Measurements from ENCODE around the gene TEX19.

The TEX19 gene, protein sequence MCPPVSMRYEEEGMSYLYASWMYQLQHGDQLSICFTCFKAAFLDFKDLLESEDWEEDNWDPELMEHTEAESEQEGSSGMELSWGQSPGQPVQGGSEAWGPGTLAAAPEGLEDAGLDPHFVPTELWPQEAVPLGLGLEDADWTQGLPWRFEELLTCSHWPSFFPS

DNA sequence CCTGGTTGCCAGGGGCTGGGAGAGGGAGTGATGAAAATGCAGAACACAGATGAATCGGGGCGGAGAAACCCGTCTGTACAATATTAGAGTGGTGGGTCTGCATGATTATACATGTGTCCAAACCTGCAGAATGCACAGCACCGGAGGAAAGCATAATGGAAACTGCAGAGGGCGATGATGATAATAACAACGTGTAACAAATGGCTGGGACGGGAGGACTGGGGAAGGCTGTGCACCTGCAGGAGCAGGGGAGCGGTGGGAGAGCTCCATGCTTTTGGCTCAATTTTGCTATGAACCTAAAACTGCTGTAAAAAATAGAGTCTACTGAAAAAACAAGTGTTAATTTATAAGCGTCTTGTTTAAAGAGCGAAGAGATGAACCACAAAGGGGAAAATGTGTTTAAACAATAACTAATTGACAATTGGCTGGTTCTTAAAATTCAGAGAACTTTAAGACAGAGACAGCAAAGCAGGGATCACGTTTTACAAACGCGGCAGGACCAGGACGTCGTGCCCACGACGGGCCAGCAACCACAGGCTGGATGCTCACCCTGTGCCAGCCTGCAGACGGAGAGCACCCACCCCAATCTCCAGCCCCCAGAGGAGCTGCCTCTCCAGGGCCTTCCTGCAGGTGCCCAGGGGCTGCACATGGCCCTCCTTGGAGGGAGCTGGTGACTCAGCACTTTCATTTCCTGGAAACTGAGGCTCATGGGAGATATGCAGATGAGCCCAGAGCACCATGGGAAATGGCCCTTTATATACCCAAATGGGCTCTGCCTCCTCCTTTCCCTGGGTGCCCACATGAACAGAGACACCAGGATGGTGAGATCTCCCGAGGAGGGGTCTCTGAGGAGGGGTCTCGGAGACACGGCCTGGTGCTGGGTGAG, at the start of gene TEX19:
Gene TEX19, plus strand, starts transcription at position 783 of the 886 bp plus-strand sequence. CDS start 2,904 bp downstream, outside the sequence.
- Histone ChIP-seq H3K4me3 (ENCODE audit: low read depth, low read length) (no peak within 1 kb of the TSS), H3K9ac (ENCODE audit: low read depth, low read length) (no peak within 1 kb of the TSS), H3K4me1 (ENCODE audit: control insufficient read depth, insufficient read depth, low read length) (no peaks in the 10 kb centered on the region), H3K9me3 (ENCODE audit: control insufficient read depth, insufficient read depth, low read length) (no peaks in the 10 kb centered on the region), H3K36me3 (ENCODE audit: control insufficient read depth, insufficient read depth, low read length) (no peaks in the 10 kb centered on the region), H3K27me3 (ENCODE audit: control insufficient read depth, insufficient read depth, low read length) (peaks cover 3% of the 10 kb centered on the region)

DNA sequence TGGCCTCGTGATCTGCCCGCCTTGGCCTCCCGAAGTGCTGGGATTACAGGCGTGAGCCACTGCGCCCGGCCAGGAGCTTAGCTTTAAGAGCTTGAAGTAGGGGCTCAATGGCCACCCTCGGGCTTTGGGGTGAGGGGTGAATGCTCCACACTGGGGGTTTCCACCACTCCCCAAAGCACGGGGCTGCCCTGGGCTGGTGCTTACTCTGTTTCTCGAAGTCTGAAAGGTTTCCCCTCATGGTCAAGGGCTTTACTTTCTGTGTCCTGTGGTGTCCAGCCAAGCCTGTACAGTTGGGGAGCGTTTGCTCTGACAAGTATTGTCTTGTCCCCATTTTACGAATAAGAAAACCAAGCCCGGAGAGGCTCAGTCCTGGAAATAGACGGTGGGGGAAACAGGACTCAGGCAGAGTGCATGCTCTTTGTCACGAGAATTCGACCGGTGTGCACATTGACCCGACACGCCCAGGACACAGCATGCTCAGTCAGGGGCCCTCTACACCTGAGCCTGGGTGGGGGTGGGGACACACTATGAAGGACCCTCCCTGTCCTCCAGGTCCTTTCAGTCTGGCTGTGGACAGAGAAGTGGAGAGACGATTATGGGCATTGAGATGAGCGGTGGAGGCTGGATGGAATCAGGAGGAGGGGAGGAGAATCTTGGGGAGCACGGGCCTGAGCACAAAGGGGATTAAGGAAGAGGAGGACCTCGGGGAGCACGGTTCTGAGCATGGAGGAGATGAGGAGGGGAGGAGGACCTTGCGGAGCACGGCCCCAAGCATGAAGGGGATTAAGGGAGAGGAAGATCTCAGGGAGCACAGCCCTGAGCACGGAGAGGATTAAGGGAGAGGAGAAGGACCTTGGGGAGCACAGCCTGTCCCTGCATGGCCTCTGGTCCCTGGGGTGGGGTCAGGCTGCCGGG, 49.1 kb upstream of the TEX19 start:
- H3K27me3 ChIP-seq (ENCODE audit: control insufficient read depth, insufficient read depth, low read length), result no peaks in the 10 kb centered on the region
- no peak overlapping the region for H3K9ac ChIP-seq (ENCODE audit: low read depth, low read length)
- no peaks in the 10 kb centered on the region for H3K4me1 ChIP-seq (ENCODE audit: control insufficient read depth, insufficient read depth, low read length)
- no peaks in the 10 kb centered on the region for H3K36me3 ChIP-seq (ENCODE audit: control insufficient read depth, insufficient read depth, low read length)
- no peaks in the 10 kb centered on the region for H3K9me3 ChIP-seq (ENCODE audit: control insufficient read depth, insufficient read depth, low read length)
- no peak overlapping the region for H3K4me3 ChIP-seq (ENCODE audit: low read depth, low read length)

DNA sequence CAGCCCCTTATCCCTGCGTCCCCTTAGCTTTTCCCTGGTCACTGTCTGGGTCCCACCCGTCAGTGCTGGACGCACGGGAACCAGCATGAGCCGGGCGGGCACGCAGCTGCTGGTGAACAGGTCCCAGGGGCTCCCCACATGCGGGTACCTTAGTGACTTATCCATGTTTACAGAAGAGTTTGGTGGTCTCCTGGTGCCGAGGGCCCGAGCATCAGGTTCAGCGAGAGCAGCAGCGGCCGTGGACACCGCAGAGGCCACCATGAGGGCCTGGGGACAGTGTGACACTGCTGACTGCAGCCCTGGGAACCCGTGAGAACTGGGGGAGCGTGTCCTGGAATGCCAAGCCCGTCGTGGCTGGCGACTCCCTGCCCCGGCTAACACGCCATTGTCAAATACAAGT, 48.2 kb upstream of the TEX19 start:
- Histone ChIP-seq H3K9me3 (ENCODE audit: control insufficient read depth, insufficient read depth, low read length) (no peaks in the 10 kb centered on the region), H3K27me3 (ENCODE audit: control insufficient read depth, insufficient read depth, low read length) (no peaks in the 10 kb centered on the region), H3K9ac (ENCODE audit: low read depth, low read length) (no peak overlapping the region), H3K4me3 (ENCODE audit: low read depth, low read length) (no peak overlapping the region), H3K36me3 (ENCODE audit: control insufficient read depth, insufficient read depth, low read length) (no peaks in the 10 kb centered on the region), H3K4me1 (ENCODE audit: control insufficient read depth, insufficient read depth, low read length) (no peaks in the 10 kb centered on the region)

DNA sequence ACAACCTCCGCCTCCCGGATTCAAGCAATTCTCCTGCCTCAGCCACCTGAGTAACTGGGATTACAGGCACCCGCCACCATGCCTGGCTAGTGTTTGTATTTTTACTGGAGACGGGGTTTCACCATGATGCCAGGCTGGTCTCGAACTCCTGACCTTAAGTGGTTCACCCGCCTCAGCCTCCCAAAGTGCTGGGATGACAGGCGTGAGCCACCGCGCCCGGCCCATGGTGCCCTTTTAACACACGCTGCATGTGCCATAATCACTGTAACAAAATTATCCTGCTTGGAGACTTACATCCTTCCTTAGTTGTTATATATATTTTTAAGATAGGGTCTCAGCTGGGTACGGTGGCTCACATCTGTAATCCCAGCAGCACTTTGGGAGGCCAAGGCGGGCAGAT, 47.1 kb upstream of the TEX19 start:
- Histone ChIP-seq H3K36me3 (ENCODE audit: control insufficient read depth, insufficient read depth, low read length) (no peaks in the 10 kb centered on the region), H3K27me3 (ENCODE audit: control insufficient read depth, insufficient read depth, low read length) (no peaks in the 10 kb centered on the region), H3K9me3 (ENCODE audit: control insufficient read depth, insufficient read depth, low read length) (no peaks in the 10 kb centered on the region), H3K4me1 (ENCODE audit: control insufficient read depth, insufficient read depth, low read length) (no peaks in the 10 kb centered on the region), H3K9ac (ENCODE audit: low read depth, low read length) (no peak overlapping the region), H3K4me3 (ENCODE audit: low read depth, low read length) (no peak overlapping the region)

DNA sequence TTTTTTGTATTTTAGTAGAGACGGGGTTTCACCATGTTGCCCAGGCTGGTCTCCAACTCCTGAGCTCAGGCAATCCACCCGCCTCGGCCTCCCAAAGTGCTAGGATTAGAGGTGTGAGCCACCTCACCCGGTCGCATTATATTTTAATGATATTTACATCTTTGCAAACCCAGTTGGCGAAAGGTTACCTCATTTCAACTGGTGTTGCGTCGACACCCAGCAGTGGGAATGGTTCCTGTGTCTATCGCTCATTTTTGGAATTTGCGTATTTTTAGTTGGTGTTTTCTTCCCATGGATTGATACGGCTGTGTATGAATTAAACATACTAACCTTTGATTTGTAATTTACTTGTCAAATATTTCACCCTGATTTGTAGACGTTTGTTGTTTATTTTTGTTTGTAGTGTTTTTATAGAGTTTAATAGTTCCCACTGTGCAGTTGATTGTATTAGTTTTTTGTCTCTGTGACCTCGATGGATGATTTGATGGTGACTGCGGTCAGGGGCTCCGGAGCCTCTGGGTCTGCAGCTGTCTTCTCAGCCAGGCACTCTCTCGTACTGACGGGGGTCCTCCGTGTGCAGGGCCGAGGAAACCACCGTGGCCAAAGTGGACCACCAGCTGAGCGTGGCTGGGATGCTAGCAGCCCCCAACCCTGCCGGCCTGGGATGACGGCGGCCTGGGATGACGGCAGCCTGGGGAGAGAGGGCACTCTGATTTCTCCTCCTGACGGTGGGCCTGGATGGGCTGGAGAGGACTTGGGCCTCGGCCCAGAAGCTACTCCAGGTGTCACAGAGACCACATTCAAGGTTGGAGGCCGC, 45.6 kb upstream of the TEX19 start:
- Histone ChIP-seq H3K9me3 (ENCODE audit: control insufficient read depth, insufficient read depth, low read length) (no peaks in the 10 kb centered on the region), H3K4me1 (ENCODE audit: control insufficient read depth, insufficient read depth, low read length) (no peaks in the 10 kb centered on the region), H3K36me3 (ENCODE audit: control insufficient read depth, insufficient read depth, low read length) (no peaks in the 10 kb centered on the region), H3K9ac (ENCODE audit: low read depth, low read length) (no peak overlapping the region), H3K4me3 (ENCODE audit: low read depth, low read length) (no peak overlapping the region), H3K27me3 (ENCODE audit: control insufficient read depth, insufficient read depth, low read length) (no peaks in the 10 kb centered on the region)

DNA sequence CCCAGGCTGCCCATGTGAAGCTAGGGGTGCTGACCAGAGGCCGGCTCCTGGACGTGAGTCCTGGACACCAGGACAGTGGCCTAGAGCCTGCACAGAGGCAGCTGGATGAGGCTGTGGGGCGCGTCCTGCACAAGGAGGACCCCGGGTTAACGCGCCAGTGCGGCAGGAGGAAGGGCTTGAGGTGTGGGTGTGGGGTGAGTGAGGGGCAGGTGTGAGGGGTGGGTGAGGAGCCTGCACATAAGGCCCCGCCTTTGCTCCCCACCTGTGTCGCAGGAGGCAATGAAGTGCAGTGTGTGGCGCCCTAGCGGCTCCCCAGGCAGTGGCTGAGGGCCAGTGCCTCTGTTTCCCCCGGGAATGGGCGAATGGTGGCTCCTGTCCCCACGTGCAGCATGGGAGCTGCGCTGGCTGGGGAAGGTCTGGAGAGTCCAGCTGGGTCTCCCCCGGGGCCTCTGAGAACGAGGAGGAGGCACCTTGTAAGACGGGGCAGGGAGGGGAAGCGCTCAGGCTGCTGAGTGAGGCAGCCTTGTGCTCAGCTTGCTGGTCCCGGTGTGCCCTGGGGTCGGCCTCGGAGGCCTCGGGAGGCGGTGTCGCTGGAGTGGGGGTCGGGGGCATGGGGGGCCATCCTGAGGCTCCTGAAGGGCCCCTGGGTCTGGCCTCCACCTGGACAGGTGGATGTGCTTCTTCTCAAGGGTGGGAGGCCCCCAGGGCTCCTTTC, 44.9 kb upstream of the TEX19 start:
- H3K9me3 ChIP-seq (ENCODE audit: control insufficient read depth, insufficient read depth, low read length), result no peaks in the 10 kb centered on the region
- no peaks in the 10 kb centered on the region for H3K36me3 ChIP-seq (ENCODE audit: control insufficient read depth, insufficient read depth, low read length)
- H3K4me1 ChIP-seq (ENCODE audit: control insufficient read depth, insufficient read depth, low read length), result no peaks in the 10 kb centered on the region
- no peak overlapping the region for H3K9ac ChIP-seq (ENCODE audit: low read depth, low read length)
- H3K4me3 ChIP-seq (ENCODE audit: low read depth, low read length), result no peak overlapping the region
- H3K27me3 ChIP-seq (ENCODE audit: control insufficient read depth, insufficient read depth, low read length), result no peaks in the 10 kb centered on the region

DNA sequence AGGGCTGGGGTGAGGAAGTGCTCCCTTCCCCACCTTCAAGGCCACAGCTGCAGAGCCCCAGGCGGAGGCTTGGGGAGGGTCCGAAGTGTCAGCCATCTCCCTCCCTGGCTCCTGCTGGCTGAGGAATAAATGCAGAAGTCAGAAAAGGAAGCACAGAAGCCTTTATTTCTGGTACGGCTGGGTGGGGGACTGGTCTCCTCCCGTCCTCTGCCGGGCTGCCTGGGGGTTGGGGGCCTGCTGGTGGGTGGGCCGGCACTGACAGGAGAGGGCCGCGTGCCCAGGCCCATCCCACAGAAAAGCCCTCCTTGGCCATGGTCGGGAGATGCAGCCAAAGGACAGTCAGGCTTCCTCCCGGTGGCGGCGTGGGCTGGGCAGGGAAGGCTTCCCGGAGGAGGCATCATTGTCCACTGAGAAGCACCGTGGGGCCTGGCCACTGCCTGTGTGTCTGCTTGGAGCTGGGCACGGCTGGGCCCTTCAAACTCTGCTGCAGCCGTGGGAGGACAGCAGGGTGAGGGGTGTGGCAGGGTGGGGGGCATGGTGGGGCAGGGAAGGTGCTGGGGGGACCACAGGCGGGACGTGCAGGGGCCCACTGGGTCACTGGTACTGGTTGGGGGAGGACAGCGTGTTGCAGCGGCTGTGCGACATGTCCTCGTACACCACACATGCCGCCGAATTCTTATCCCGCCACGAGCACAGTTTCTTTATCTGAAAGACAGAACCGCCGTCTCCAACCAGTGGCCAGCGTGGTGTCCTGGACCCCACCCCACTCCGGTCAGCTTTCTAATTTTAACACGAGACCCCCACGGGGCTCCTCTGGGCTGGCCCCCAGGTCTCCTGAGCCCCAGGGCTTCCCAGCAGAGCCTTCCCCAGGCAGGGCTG, 44.1 kb upstream of the TEX19 start:
- no peaks in the 10 kb centered on the region for H3K4me1 ChIP-seq (ENCODE audit: control insufficient read depth, insufficient read depth, low read length)
- H3K4me3 ChIP-seq (ENCODE audit: low read depth, low read length), result no peak overlapping the region

DNA sequence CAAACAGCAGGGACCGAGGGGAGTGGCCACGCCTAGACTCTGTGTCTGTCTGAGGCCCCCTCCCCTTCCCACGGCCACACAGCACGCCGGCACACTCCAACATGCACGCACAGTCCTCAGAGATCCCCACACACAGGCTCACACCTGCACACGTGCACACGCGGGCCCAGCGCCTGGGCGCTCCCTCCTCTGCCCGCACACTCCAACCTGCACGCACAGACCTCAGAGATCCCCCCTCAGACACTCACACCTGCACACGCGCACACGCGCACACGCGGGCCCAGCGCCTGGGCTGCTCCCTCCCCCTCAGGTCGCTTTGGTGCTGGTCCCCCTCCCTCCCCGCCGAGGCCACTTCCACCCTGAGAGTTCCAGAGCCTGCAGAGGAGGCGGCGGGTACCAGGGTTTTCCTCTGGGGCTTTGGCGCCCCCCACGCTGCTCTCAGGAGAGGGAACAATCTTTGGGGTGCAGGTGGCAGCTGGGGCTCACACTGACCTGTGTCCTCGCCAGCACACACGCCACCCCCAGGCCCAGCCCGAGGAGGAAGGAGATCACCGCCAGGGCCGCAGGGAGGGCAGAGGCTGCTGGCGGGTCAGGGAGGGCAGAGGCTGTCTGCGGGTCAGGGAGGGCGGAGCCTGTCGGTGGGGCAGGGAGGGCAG, 43.2 kb upstream of the TEX19 start:
- no peaks in the 10 kb centered on the region for H3K27me3 ChIP-seq (ENCODE audit: control insufficient read depth, insufficient read depth, low read length)
- H3K36me3 ChIP-seq (ENCODE audit: control insufficient read depth, insufficient read depth, low read length), result no peaks in the 10 kb centered on the region
- no peaks in the 10 kb centered on the region for H3K9me3 ChIP-seq (ENCODE audit: control insufficient read depth, insufficient read depth, low read length)
- H3K4me3 ChIP-seq (ENCODE audit: low read depth, low read length), result no peak overlapping the region
- no peaks in the 10 kb centered on the region for H3K4me1 ChIP-seq (ENCODE audit: control insufficient read depth, insufficient read depth, low read length)
- no peak overlapping the region for H3K9ac ChIP-seq (ENCODE audit: low read depth, low read length)

More for the DNA sequence above, 44.1 kb upstream of the TEX19 start:
- H3K9me3 ChIP-seq (ENCODE audit: control insufficient read depth, insufficient read depth, low read length), result no peaks in the 10 kb centered on the region
- no peaks in the 10 kb centered on the region for H3K36me3 ChIP-seq (ENCODE audit: control insufficient read depth, insufficient read depth, low read length)
- no peak overlapping the region for H3K9ac ChIP-seq (ENCODE audit: low read depth, low read length)
- no peaks in the 10 kb centered on the region for H3K27me3 ChIP-seq (ENCODE audit: control insufficient read depth, insufficient read depth, low read length)

DNA sequence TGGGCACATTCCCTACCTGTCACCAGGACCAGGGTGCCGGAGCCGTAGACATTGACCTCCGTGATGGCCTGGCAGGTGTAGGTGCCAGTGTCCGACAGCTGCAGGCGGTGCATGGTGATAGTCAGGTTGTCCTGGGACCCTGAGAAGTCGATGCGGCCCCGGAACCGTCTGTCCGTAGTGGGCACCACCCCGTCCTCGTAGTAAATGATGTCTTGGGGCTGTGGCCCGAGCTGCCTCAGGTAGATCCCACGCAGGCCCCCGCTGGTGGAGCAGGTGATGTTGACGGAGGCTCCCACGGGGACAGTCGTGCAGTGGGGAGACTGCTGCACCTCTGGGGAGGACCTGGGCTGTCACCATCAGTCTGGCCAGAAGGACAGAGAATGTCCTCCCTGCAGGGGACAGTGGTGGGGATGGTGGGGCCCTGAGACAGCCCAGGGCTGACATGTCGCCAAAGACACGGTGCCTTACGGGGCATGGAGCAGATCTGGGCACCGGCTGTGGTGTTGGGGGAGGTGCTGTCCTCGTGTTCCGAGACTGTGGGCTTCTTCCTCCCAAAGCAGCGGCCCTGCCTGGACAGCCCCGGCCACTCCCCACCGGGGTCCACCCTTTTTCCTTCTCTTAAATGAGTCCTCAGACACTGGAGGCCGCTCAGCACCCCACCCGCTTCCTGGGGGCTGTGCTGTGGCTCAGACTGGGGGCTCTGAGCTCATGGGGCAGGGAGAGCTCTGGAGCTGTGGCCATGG, 42.2 kb upstream of the TEX19 start:
- Histone ChIP-seq H3K4me3 (ENCODE audit: low read depth, low read length) (no peak overlapping the region), H3K36me3 (ENCODE audit: control insufficient read depth, insufficient read depth, low read length) (no peaks in the 10 kb centered on the region), H3K4me1 (ENCODE audit: control insufficient read depth, insufficient read depth, low read length) (no peaks in the 10 kb centered on the region), H3K9ac (ENCODE audit: low read depth, low read length) (no peak overlapping the region), H3K27me3 (ENCODE audit: control insufficient read depth, insufficient read depth, low read length) (no peaks in the 10 kb centered on the region), H3K9me3 (ENCODE audit: control insufficient read depth, insufficient read depth, low read length) (no peaks in the 10 kb centered on the region)

Measured in iPS-15b (cell line).